Measurements from ENCODE around the gene JAKMIP1. TPM values are rescaled to one million over a fixed set of nuclear protein-coding genes. Genes with fewer than 3 reads are reported as not detected.

The JAKMIP1 gene
- total RNA-seq, 1 donor from 2014 or later, result 4.1 TPM

DNA sequence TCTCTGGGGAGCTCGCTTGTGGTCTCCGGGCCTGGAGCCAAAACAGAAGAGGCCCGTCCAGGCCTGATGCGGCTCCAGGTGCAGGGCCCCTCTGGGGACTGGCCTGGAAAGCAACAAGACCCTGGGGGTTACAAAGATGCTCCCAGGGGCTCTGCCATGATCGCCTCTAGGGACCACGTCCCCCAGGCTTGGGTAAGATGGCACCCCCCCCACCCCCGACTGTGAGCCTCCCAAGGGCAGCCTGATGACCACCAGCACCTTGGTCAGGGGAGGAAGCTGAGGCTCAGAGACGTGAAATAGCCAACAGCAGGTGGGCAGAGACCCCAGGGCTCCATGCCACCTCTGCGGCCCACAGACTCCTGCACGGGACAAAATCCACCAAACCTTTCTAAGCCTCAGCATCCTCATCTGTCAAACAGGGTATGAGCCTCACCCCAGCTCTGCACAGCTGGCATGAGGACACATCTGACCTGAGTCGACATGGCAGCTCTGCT is 207.5 kb downstream of the JAKMIP1 start:
- DNase-seq (ENCODE audit: low spot score), result no peak

DNA sequence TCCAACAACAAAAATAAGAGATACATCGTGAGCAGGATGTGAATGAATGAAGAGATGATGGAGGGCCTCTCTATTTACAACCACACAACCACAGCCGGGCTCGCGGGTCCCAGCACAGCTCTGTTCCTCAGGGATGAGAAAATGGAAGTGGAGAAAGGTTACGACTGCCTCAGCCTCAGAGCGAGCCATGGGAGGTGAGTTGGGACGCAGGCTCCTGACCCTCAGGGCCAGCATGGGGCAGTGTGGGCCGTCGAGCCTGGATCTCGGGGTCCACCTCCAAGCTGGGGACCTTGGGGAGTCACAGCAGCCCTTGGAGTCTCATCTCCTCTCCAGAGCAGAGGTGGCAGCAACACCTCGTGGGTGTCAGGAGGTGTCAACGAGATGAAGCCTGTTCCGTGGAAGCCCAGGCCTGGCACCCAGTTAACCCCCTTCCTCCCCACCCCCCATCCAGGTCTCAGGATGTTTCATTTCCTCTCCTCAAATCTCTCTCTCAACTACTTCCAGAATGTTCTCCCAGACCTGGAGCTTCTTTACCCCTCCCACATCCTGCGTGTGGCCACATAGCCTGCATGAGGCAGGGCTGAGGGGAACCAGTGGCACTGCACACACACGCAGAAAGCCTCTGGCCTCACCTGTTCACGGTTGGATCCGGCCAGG is 208.1 kb downstream of the JAKMIP1 start:
- DNase-seq (ENCODE audit: low spot score), result no peak

DNA sequence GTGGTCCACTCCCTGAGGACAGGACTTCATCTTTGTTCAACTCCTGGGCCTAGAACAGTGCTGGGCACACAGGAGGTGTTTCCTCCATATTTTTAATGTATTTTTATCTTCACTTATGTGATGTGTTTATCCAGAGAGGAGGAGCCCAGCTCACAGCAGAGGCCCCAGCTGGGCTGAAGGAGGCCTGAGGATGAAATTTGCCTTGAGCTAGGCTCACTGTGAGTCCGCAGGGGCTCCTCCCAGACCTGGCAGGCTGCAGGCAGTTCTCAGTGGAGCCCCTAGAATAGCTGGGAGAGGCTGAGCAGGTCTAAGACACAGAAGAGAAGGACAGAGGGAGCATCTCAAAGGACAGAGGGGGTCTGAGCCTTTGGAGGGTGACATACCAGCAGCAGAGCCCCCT is 208.9 kb downstream of the JAKMIP1 start:
- peak; percentile 13 for DNase-seq (ENCODE audit: low spot score)

DNA sequence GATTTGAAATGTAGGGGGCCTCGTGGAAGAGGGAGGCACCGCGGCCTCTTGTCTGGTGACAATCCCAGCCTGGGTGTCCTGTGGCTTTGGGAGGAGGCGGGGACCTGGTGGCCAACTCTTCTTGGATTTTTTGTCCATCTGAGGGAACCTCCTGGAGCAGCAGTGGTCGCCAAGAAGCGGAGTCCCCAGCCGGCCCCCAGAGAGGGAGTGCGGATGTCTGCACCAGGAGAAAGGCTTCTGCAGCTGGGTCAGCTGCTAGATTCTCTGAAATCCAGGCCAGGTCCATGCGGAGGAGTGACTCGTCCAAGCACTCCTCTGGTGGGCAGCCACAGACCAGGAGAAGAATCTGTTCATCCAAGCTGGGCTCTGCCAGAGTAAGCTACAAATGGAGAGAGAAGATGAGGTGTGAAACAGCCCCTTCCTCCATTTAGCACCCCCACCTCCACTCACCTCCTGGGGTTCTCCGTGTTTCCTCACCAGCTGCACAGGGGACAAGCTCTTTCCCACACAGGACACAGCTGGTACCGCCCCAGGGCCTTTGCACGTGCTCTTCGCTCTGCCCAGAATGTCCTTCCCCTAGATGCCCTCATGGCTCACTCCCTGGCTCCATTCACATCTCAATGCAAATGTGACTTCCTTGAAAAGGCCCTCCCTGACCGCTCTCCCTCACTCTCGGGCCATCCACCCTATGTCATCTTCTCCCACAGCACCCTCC is 209.7 kb downstream of the JAKMIP1 start:
- DNase-seq (ENCODE audit: low spot score), result no peak

DNA sequence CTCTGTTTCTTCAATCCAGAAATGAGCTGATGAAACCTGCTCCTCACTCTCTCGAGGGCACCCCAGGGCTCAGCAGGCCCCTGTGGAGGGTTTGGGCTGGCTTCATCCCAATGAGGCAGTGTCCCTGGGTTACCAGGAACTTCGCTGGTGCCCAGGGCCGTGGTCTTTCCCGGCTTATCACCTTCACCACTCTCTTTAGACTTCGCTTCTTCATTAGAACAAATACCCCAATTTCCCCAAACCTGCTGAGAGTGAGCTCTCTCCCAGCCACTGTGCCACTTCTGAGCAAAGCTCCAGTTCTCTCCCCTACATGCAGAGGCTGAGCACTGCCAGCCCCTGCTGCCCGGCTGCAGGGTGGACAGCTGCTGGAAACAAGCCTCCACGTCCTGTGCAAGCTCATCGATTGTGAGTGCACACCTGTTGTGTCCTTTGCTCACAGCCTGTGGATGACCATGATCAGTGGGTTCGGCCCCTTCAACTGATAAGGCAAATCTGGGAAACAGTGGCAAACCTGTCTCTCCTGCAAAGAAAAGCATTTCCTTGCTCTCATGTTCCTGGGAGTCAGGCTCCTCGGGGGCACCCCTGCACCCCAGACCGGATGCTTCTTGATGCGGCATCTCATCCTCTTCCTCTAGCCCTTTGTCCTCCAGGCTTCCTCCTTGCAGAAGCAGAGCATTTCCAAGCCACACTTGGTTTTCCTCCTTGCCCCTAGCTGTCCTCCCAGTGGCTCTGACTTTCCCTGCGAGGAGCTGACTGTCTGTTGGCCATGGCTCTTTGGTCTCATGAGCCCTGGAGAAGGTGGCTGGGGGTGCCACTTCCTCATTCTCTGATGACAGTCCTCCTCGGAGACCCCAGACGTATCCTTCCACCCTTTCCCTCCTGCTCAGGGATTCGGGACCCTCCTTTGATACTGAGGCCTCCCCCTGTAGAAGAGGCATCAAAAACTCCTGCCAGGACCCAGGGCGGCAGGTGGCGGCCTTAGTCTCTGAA is 210.8 kb downstream of the JAKMIP1 start:
- DNase-seq (ENCODE audit: low spot score), result no peak

DNA sequence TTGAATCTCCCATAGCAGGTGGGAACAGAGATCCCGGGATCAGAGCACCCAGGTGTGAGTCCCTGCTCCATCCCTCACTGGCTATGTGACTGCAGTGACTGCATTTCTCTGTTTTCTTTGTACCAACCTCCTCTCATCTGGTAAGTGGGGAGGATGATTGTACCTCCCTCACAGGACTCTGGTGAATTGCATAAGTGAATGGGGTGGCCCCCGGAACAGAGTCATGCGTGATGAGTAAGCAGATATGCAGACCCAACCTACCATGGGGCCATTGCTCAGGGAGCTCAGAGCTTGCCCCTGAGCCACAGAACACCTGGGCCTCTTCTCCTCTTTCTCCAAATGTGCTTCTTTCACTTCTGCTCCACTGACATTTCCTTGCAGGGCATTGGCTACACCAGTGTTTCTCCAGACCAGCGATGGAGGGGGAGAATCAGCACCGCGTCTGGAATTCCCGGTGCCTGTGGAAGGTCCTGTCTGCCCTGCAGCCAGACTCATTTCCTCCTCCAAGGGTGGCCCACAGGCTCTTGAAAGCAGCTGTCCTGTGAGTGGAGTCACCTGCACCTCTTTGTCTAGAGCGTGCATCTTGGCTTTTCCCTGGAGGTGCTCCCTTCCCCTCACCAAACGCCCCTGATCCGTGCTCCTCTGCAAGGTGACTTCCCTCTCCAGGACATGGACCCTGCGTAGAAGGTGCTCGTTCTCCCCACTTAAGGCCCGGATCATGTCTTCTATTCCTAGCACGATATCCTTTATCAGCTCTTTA is 212.1 kb downstream of the JAKMIP1 start:
- no peak for DNase-seq (ENCODE audit: low spot score)

DNA sequence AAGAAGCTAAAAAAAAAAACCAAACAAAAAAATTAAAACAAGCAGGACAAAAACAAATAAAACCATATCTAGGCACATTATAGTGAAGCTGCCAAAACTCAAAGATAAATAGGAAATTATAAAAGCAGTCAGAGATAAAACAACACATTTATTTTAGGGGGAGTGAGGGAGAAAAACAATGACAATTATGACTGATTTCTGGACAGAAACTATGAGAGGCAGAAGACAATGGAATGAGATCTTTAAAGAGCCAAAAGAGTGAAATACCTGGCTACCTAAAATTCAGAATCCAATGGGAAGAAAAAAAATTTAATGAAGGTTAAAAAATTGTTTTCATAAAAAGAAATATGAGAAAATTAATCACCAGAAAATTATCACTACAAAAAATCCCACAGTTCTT is 215.5 kb downstream of the JAKMIP1 start:
- no peak for DNase-seq (ENCODE audit: low spot score)

DNA sequence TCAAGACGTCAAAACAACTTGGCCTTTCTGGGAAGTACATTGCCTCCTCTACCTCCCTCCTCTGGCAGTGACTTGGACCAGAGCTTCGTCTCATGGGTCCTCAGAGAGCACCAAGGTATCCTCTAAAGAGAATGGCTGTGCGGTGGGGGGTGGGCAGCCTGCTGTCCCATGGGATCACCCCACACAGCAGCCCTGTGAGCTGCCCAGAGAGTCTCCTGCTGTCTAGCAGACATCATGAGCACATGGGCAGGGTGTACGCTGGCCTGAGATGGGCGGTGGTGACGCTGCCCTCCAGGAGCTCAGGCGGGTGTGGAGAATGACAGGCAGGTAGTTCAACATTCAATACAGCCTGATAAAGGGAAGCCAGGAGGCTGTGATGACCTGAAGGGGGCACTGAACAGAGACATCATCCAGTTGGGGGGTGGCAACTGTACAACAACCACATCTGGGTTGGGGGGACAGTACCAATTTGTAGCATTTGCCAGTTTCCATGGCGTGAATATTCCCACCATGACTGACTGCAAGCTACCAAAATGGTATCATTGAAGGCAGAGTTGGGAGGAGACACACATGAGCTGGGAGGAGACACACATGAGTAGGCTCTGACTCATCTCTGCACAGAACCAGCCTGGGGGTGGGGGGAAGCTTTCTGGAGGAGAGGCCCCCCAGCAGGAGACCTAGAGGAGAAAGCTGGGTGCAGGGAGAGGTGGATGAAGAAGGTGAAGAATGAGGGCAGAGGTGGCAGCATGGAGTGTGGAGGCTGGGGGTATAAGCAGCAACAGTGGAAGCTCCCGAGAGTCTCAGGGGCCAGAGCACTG is 218.0 kb downstream of the JAKMIP1 start:
- no peak for DNase-seq (ENCODE audit: low spot score)

DNA sequence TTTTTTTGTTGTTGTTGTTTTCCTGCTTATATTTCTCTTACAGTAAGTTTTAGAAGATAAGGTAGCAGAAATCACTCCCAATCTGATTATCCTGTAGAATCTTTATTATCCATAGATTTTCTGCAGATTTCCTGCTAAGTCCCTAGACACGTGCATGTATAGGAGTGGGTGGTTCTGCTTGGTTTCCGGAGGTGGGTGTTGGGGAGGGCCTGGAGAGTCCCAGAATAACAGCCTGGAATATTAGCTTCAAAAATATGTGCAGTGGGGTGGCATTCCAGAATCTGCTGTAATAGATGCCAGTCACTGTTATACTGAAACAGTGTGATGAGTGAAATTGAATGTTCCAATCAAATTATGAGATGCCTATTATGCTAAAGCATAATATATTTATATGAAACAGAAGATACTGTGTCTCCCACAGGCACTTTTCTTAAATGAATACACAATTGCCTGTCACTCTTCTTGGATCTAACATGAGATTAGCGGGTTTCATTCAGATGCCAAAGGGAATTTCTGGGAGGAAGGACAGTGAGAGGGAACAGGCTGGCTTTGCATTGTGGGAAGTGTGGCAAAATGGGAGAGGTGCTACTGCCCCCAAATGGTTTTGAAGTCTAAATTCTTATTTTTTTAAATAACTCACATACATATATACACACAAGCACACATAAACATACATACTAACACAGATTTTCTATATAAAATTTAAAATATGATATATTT is 219.8 kb downstream of the JAKMIP1 start:
- peak; percentile 23 for DNase-seq (ENCODE audit: low spot score)

DNA sequence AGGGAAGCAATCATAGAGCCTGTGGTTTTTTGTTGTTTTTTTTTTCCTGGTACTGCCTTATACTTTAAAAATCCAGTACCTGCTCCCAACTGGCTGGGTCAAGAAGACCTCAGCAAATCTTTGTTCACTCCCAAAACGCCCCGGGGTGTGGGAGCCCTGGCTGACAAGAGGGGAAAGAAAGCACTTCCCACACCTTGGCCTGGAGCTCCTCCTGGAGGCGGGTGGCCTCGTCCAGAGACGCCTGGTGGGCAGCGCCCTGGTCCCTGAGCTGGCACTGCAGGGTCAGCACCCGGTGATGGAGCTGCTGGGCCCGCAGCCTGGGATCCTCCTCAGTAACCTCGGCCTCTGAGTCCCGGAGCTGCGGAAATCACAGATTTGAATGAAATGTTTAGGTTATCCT is 220.4 kb downstream of the JAKMIP1 start:
- DNase-seq (ENCODE audit: low spot score), result no peak

DNA sequence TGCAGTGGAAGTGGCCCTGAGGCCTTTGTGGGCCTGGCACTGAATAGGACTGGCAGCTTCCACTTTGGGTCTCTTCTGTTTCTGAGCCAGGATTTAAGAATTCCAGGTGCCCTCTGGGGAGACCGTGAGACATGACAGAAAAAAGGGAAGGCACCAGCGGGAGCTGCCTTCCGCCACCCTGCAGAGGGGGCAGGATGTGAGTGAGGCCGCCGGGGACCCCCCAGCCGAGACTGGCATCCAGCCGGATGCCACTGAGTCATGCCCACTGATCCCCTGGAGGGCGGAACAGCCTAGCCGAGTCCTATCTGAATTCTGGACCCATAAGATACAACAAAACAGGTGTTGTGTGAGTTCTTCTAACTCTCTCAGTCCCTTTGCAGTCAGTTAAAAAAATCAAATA is 223.4 kb downstream of the JAKMIP1 start:
- DNase-seq (ENCODE audit: low spot score), result no peak

DNA sequence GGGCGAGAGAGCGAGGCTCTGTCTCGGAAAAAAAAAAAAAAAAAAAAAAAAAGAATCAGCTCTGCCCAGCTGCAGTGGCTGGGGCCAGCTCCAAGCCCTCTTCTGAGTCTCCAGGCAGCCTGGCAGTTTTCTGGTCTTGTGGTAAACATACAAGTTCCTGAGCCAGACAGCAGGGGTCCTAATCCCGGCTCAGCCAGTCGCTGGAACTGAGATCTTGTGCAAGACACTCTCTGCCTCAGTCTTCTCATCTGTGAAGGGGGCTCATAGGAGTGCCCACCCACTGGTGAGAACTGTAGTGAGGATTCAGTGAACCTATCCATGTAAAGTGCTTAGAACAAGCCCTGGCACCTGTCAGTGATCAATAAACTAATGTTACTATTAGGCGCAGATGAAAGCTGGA is 223.9 kb downstream of the JAKMIP1 start:
- no peak for DNase-seq (ENCODE audit: low spot score)

Other genes starting within 250 kb of the JAKMIP1 start
- 1.4 TPM for gene C4orf50, start 182.1 kb downstream of the JAKMIP1 start, total RNA-seq (ENCODE audit: insufficient read depth, low replicate concordance)
- gene WFS1, start 69.3 kb upstream of the JAKMIP1 start, total RNA-seq (ENCODE audit: insufficient read depth, low replicate concordance), result 17.1 TPM

Measured in umbilical cord (tissue), 2 donors.